Tibial nerve (tissue), 4 donors: ENCODE measurements around the gene CRTC1. TPM values are rescaled to one million over a fixed set of nuclear protein-coding genes. Genes with fewer than 3 reads are reported as not detected.

Source experiments
- DNase-seq, 2 donors: peaks; one replicate each; pipeline ENCODE4 v3.0.0-alpha.2; 2019; ENCODE audit warnings: low spot score in 2 of 2
- H3K27ac ChIP-seq, 4 donors: fragments of 200-600 bp; sonication (generic) in 3 of 4; one replicate each; pipeline ENCODE4 v1.5.1; 2017 to 2019; ENCODE audit warnings: mild to moderate bottlenecking in 1 of 4
- H3K27me3 ChIP-seq, 2 donors: fragments of 200-600 bp; sonication (generic) in 1 of 2; one replicate each; pipeline versions ENCODE4 v1.5.1 to v1.6.0; 2017 to 2019
- H3K36me3 ChIP-seq, 3 donors: fragments of 200-600 bp; sonication (generic); one replicate each; pipeline ENCODE4 v1.5.1; 2018 to 2019
- H3K4me1 ChIP-seq, 4 donors: fragments of 200-600 bp; sonication (generic) in 3 of 4; one replicate each; pipeline ENCODE4 v1.5.1; 2017 to 2019
- H3K4me3 ChIP-seq, 4 donors: fragments of 200-600 bp; sonication (generic) in 3 of 4; one replicate each; pipeline ENCODE4 v1.5.1; 2017 to 2019; ENCODE audit warnings: mild to moderate bottlenecking in 1 of 4, moderate library complexity in 1 of 4
- H3K9me3 ChIP-seq, 4 donors: fragments of 200-600 bp; sonication (generic) in 3 of 4; one replicate each; pipeline ENCODE4 v1.5.1; 2017 to 2019
- EP300 ChIP-seq, 2 donors: sonication (generic); formaldehyde crosslinking; IDR thresholded peaks; one replicate each; pipeline ENCODE4 v1.6.1; 2017; ENCODE audit warnings: antibody characterized with exemption in 2 of 2, mild to moderate bottlenecking in 1 of 2
- POLR2A ChIP-seq, 2 donors: fragments of 450-650 bp; IDR thresholded peaks; one replicate each; pipeline ENCODE4 v1.6.1; 2017; ENCODE audit warnings: antibody characterized with exemption in 2 of 2, mild to moderate bottlenecking in 2 of 2, moderate library complexity in 2 of 2
- WGBS, 2 donors: methylation state at CpG; one replicate each; pipeline ENCODE4 v1.1.5; 2018; 5-methylcytosine and 5-hydroxymethylcytosine counted together
- total RNA-seq, 4 donors: library from RNA; depleted of rRNA; stranded (reverse); fragments of >200 nt; gene quantifications; one replicate each; pipeline ENCODE4 v1.1.0, GENCODE V29; 2016
- TF ChIP-seq, protein P1 (sequence below), 5 experiments: fragments of 200-600 bp in 3 of 5; fragments of 450-650 bp in 2 of 5; sonication (generic) in 3 of 5; IDR thresholded peaks; one replicate each; pipeline ENCODE4 v1.5.1; 2016 to 2019; ENCODE audit warnings: antibody characterized with exemption in 5 of 5, mild to moderate bottlenecking in 3 of 5, moderate library complexity in 2 of 5

The CRTC1 gene, protein sequence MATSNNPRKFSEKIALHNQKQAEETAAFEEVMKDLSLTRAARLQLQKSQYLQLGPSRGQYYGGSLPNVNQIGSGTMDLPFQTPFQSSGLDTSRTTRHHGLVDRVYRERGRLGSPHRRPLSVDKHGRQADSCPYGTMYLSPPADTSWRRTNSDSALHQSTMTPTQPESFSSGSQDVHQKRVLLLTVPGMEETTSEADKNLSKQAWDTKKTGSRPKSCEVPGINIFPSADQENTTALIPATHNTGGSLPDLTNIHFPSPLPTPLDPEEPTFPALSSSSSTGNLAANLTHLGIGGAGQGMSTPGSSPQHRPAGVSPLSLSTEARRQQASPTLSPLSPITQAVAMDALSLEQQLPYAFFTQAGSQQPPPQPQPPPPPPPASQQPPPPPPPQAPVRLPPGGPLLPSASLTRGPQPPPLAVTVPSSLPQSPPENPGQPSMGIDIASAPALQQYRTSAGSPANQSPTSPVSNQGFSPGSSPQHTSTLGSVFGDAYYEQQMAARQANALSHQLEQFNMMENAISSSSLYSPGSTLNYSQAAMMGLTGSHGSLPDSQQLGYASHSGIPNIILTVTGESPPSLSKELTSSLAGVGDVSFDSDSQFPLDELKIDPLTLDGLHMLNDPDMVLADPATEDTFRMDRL
- 1 to 10 TPM; 4.0 to 7.8 (median 6.7) TPM for total RNA-seq

DNA sequence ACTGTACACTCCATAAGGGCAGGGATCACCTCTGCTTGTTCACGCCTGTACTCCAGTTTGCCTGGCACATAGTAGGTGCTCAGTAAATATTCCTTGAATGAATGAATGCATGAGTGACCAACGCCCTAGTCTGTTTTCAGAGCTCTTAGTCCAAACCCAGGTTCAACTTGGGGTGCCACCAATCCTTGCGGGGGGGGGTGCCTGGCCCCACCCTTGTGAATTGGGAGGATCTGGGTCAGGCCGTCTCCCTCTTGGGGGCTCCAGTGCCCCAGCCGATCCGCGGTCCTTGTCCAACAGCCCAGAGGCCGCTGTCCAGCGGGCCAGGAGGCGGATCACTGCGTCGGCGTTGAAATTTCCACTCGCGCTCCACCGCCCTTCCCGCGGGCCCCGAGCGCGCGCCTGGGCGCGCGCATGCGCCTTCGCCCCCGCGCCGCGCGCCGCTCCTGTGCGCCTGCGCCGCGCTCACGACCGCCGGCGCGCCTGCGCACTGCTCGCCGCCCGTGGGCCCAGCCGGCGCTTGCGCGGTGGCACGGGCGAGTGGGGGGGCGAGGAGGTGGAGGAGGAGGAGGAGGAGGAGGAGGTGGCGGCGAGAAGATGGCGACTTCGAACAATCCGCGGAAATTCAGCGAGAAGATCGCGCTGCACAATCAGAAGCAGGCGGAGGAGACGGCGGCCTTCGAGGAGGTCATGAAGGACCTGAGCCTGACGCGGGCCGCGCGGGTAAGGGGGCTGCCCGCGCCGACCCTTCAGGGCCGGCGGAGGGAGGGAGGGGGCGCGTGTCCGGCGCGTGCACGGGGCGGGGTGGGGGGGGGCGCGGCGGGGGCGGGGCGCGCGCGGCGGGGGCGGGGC, at the start of gene CRTC1:
Gene CRTC1, plus strand, starts transcription at position 572 of the 849 bp plus-strand sequence. Its CDS starts 23 bp downstream, at position 595.
- peak; percentile 73 to 76 for DNase-seq
- Histone ChIP-seq H3K36me3 (no peaks in the 10 kb centered on the region), H3K4me1 (peaks cover 0 to 45% (median 15%) of the 10 kb centered on the region in 4 donors), H3K4me3 (peak within 1 kb of the TSS; percentile 45 to 69 (median 53)), H3K27me3 (no peaks in the 10 kb centered on the region), H3K27ac (peak within 1 kb of the TSS; percentile 67 to 92 (median 84)), H3K9me3 (no peaks in the 10 kb centered on the region)
- 1 to 2% methylated on average over 39 to 76 of the region's 93 CpGs for WGBS, 2 donors
- TF ChIP-seq, protein P1, sequence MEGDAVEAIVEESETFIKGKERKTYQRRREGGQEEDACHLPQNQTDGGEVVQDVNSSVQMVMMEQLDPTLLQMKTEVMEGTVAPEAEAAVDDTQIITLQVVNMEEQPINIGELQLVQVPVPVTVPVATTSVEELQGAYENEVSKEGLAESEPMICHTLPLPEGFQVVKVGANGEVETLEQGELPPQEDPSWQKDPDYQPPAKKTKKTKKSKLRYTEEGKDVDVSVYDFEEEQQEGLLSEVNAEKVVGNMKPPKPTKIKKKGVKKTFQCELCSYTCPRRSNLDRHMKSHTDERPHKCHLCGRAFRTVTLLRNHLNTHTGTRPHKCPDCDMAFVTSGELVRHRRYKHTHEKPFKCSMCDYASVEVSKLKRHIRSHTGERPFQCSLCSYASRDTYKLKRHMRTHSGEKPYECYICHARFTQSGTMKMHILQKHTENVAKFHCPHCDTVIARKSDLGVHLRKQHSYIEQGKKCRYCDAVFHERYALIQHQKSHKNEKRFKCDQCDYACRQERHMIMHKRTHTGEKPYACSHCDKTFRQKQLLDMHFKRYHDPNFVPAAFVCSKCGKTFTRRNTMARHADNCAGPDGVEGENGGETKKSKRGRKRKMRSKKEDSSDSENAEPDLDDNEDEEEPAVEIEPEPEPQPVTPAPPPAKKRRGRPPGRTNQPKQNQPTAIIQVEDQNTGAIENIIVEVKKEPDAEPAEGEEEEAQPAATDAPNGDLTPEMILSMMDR (IDR thresholded peaks at IDR 0.05): peak in 1 of 5 experiments; percentile 15
- TF ChIP-seq EP300 (IDR thresholded peaks at IDR 0.05): peak in 1 of 2 donors; percentile 80
- TF ChIP-seq POLR2A (IDR thresholded peaks at IDR 0.05): peak; percentile 17 to 80

DNA sequence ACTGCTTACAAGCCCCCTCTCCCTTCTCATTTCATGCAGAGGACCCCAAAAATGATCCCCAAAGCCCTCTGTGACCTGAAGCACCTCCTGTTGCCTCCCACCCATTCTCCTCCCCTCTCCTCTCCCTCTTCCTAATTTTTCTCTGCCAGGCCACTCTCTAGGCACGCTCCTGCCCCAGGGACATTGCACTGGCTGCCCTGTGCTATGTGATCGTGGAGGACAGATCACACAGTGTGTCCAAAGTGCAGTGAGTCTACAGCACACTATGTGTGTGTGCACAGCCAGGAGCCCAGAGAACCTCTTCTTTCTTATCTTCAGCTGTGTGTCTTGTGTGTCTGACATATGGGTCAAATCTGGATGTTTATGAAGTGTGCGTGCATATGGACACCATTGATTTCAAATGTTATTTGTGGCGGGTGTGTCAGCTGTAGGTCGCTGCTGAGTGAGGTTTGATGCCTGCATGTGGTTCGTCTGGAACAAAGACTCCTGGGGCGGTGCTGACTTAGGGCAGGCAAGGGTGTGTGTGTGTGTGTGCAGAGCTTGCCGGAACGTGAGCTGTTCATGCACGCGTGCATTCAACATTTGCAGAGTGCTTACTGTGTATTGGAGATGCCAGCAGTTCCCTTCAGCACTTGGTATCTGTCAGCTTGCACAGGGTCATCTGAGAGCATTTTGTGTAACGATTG, 48.7 kb upstream of the CRTC1 start:
- H3K4me3 ChIP-seq: no peak overlapping the region
- TF ChIP-seq, protein P1 (IDR thresholded peaks at IDR 0.05): no peak
- TF ChIP-seq POLR2A (IDR thresholded peaks at IDR 0.05): no peak
- no peak for TF ChIP-seq EP300 (IDR thresholded peaks at IDR 0.05)
- peaks cover 0 to 39% (median 17%) of the 10 kb centered on the region in 4 donors for H3K4me1 ChIP-seq
- DNase-seq: no peak
- peak overlapping the region in 1 of 4 donors; percentile 48 for H3K27ac ChIP-seq
- H3K36me3 ChIP-seq: no peaks in the 10 kb centered on the region
- H3K9me3 ChIP-seq: no peaks in the 10 kb centered on the region
- WGBS, 2 donors: 33 to 44% methylated on average over 12 of the region's 12 CpGs
- no peaks in the 10 kb centered on the region for H3K27me3 ChIP-seq

DNA sequence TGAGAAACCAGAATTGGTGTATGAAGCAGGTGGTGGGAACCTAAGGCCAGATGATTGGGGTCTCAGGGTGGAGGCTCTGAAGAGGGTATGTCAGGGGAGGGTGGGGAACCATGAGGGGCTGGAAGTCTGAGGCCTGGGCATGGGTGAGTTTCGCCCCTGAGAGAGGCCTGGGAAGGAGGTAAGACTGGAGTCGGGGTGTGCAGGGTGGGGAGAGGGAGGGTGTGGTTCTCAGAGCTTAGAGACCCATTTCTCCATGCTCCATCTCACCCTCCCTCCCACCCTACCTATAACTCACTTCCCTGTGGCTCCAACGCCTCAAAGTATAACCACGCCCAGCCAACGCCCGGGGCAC, 47.7 kb upstream of the CRTC1 start:
- Histone ChIP-seq H3K4me1 (peaks cover 0 to 37% (median 15%) of the 10 kb centered on the region in 4 donors), H3K9me3 (no peaks in the 10 kb centered on the region), H3K36me3 (no peaks in the 10 kb centered on the region), H3K4me3 (peak overlapping the region in 2 of 4 donors; percentile 91 to 93), H3K27ac (peak overlapping the region in 3 of 4 donors; percentile 89 to 98 (median 94)), H3K27me3 (no peaks in the 10 kb centered on the region)
- DNase-seq: no peak
- TF ChIP-seq POLR2A (IDR thresholded peaks at IDR 0.05) (no peak), EP300 (IDR thresholded peaks at IDR 0.05) (no peak)
- TF ChIP-seq, protein P1 (IDR thresholded peaks at IDR 0.05): no peak
- 18 to 19% methylated on average over 6 of the region's 6 CpGs for WGBS, 2 donors

DNA sequence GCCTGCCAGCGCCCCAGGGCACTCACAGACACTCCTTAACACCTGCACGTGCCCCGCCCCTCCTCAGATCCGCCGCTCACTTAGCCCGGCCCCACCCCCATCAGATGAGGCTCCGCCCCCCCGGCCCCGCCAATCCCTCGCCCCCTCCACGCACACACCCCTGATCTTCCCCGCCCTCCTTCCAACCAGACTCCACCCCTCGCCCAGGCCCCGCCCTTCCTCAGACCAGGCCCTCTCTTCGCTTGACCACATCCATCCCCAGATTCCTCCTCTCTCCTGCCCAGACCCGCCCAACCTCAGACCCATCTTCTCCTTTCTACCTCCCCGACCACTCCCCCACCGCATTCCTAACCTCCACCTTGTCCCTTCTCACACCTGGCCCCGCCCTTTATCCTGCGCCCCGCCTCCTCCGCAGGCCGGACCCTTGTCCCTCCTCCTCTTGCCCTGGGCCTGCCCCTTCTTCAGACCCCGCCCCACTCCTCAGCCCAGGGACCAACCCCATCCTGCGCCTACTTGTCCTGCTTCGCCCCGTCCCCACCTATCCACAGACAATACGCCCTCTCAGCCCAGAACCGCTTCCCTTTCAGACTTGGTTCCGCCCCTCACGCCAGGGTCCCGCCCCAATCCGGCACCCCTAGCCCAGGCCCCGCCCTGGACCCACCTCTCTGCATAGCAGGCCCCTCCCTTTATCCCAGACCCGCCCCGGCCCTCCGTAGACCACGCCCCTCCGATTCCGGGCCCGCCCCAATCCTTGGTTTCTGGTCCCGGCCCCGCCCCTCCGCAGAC, 47.1 kb upstream of the CRTC1 start:
- peak in 1 of 2 donors; percentile 17 for TF ChIP-seq POLR2A (IDR thresholded peaks at IDR 0.05)
- TF ChIP-seq, protein P1 (IDR thresholded peaks at IDR 0.05): no peak
- Histone ChIP-seq H3K27me3 (no peaks in the 10 kb centered on the region), H3K36me3 (no peaks in the 10 kb centered on the region), H3K27ac (peak overlapping the region; percentile 89 to 98 (median 96)), H3K9me3 (no peaks in the 10 kb centered on the region), H3K4me1 (peaks cover 0 to 37% (median 15%) of the 10 kb centered on the region in 4 donors), H3K4me3 (peak overlapping the region; percentile 80 to 94 (median 92))
- WGBS, 2 donors: 2 to 3% methylated on average over 44 of the region's 44 CpGs
- peak; percentile 98 to 99 for DNase-seq
